ENCODE data around the gene EXTL2. TPM values are rescaled to one million over a fixed set of nuclear protein-coding genes. Genes with fewer than 3 reads are reported as not detected.
A peak's percentile ranks its signal among the peaks of the same experiment; 100 is the strongest.
"Not testable (repeated sequence)": the region's sequence is repeated elsewhere in the genome, so short reads cannot be mapped to it uniquely, and the experiment has no call there.

The EXTL2 gene
- total and polyA plus RNA-seq, 4 donors = 3.6 to 8.7 (median 7.6) TPM

DNA sequence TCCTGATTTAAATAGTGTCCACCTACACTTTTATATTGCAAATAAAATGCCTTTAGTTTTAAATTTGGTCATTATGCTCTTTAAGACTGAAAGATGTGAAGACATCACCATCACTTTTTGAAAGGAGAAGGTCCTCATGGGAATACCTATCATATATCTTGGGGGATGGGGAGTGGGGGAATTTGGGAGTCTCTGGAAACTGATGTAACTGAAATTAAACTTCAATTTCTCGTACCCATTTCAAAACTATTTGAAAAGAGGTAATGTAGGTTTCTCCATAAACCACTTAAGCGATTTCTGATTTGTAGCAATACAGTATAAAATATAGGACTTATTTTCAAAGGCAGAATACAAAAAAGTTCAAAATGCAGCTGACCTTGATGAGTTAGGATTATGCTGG, 924 bp downstream of the EXTL2 start:
- TF ChIP-seq MAX (IDR thresholded peaks at IDR 0.05) (no peak), HNF4G (IDR thresholded peaks at IDR 0.05) (no peak), JUND (IDR thresholded peaks at IDR 0.05) (no peak), FOXA1 (IDR thresholded peaks at IDR 0.05) (no peak)
- Histone ChIP-seq H3K27me3 (ENCODE audit: control insufficient read depth in 4 of 4, insufficient read depth in 4 of 4, low read length in 3 of 4) (no peaks in the 10 kb centered on the region), H3K36me3 (ENCODE audit: control insufficient read depth in 4 of 4, insufficient read depth in 3 of 4, low read depth in 1 of 4, low read length in 3 of 4) (peaks cover 0 to 2% (median 0%) of the 10 kb centered on the region in 4 donors), H3K27ac (ENCODE audit: low read depth in 1 of 2, low read length in 2 of 2) (no peak overlapping the region), H3K4me1 (ENCODE audit: control insufficient read depth in 4 of 4, insufficient read depth in 4 of 4, low read length in 3 of 4) (peaks cover 0 to 17% (median 12%) of the 10 kb centered on the region in 4 donors), H3K4me3 (ENCODE audit: low read depth in 1 of 3, low read length in 3 of 3) (peak overlapping the region in 2 of 3 donors; percentile 20 to 99), H3K9ac (ENCODE audit: low read depth in 1 of 2, low read length in 2 of 2) (no peak overlapping the region), H3K9me3 (ENCODE audit: control insufficient read depth in 4 of 4, low read length in 3 of 4) (peaks cover 0 to 10% (median 3%) of the 10 kb centered on the region in 4 donors)
- 54% methylated on average over 2 of the region's 2 CpGs for WGBS
- no peak for DNase-seq (ENCODE audit: low spot score)

- no peak overlapping the region for H3K9ac ChIP-seq (ENCODE audit: low read depth in 1 of 2, low read length in 2 of 2)
- H3K36me3 ChIP-seq (ENCODE audit: control insufficient read depth in 4 of 4, insufficient read depth in 3 of 4, low read depth in 1 of 4, low read length in 3 of 4) = no peaks in the 10 kb centered on the region
- H3K4me1 ChIP-seq (ENCODE audit: control insufficient read depth in 4 of 4, insufficient read depth in 4 of 4, low read length in 3 of 4) = peaks cover 0 to 17% (median 12%) of the 10 kb centered on the region in 4 donors
- WGBS = 97% methylated on average over 3 of the region's 3 CpGs
- peaks cover 0 to 10% (median 3%) of the 10 kb centered on the region in 4 donors for H3K9me3 ChIP-seq (ENCODE audit: control insufficient read depth in 4 of 4, low read length in 3 of 4)
- H3K27me3 ChIP-seq (ENCODE audit: control insufficient read depth in 4 of 4, insufficient read depth in 4 of 4, low read length in 3 of 4) = no peaks in the 10 kb centered on the region
- TF ChIP-seq GABPA (IDR thresholded peaks at IDR 0.05 in 1 of 2, conservative IDR thresholded peaks at IDR 0.05 in 1 of 2) (no peak), SP1 (IDR thresholded peaks at IDR 0.05) (no peak), CTCF (IDR thresholded peaks at IDR 0.05; ENCODE audit: low read depth, low read length, missing input control) (no peak), RAD21 (IDR thresholded peaks at IDR 0.05) (no peak), ATF3 (IDR thresholded peaks at IDR 0.05) (no peak), JUND (IDR thresholded peaks at IDR 0.05) (no peak), HNF4G (IDR thresholded peaks at IDR 0.05) (no peak), NR2F2 (IDR thresholded peaks at IDR 0.05) (no peak), MAX (IDR thresholded peaks at IDR 0.05) (no peak), FOXA2 (IDR thresholded peaks at IDR 0.05) (no peak), ZBTB33 (IDR thresholded peaks at IDR 0.05) (no peak), FOXA1 (IDR thresholded peaks at IDR 0.05) (no peak), YY1 (IDR thresholded peaks at IDR 0.05) (no peak), RXRA (IDR thresholded peaks at IDR 0.05) (no peak)
- DNase-seq (ENCODE audit: low spot score) = no peak
- no peak overlapping the region for H3K27ac ChIP-seq (ENCODE audit: low read depth in 1 of 2, low read length in 2 of 2)
- no peak overlapping the region for H3K4me3 ChIP-seq (ENCODE audit: low read depth in 1 of 3, low read length in 3 of 3)
Observed at GRCh38 chr1:100892554-100892953, 2.1 kb downstream of the EXTL2 start.

- no peak overlapping the region for H3K9ac ChIP-seq (ENCODE audit: low read depth in 1 of 2, low read length in 2 of 2)
- no peak overlapping the region for H3K27ac ChIP-seq (ENCODE audit: low read depth in 1 of 2, low read length in 2 of 2)
- peaks cover 0 to 2% (median 0%) of the 10 kb centered on the region in 4 donors for H3K36me3 ChIP-seq (ENCODE audit: control insufficient read depth in 4 of 4, insufficient read depth in 3 of 4, low read depth in 1 of 4, low read length in 3 of 4)
- H3K4me1 ChIP-seq (ENCODE audit: control insufficient read depth in 4 of 4, insufficient read depth in 4 of 4, low read length in 3 of 4) = peaks cover 0 to 7% (median 4%) of the 10 kb centered on the region in 4 donors
- DNase-seq (ENCODE audit: low spot score) = no peak
- TF ChIP-seq HNF4G (IDR thresholded peaks at IDR 0.05) = no peak
- TF ChIP-seq JUND (IDR thresholded peaks at IDR 0.05) = no peak
- TF ChIP-seq GABPA (IDR thresholded peaks at IDR 0.05 in 1 of 2, conservative IDR thresholded peaks at IDR 0.05 in 1 of 2) = no peak
- no peak for TF ChIP-seq ZBTB33 (IDR thresholded peaks at IDR 0.05)
- no peak for TF ChIP-seq RAD21 (IDR thresholded peaks at IDR 0.05)
- no peak for TF ChIP-seq EGR1 (IDR thresholded peaks at IDR 0.05; ENCODE audit: low read depth in 2 of 2)
- TF ChIP-seq SP1 (IDR thresholded peaks at IDR 0.05) = no peak
- peaks cover 0 to 10% (median 3%) of the 10 kb centered on the region in 4 donors for H3K9me3 ChIP-seq (ENCODE audit: control insufficient read depth in 4 of 4, low read length in 3 of 4)
- WGBS = 99% methylated on average over 1 of the region's 1 CpG
- no peaks in the 10 kb centered on the region for H3K27me3 ChIP-seq (ENCODE audit: control insufficient read depth in 4 of 4, insufficient read depth in 4 of 4, low read length in 3 of 4)
- no peak overlapping the region for H3K4me3 ChIP-seq (ENCODE audit: low read depth in 1 of 3, low read length in 3 of 3)
Observed at GRCh38 chr1:100891380-100891779, 3.3 kb downstream of the EXTL2 start.

GRCh38 chr1:100889869-100890482, 4.7 kb downstream of the EXTL2 start:
- H3K27me3 ChIP-seq (ENCODE audit: control insufficient read depth in 4 of 4, insufficient read depth in 4 of 4, low read length in 3 of 4); DNase-seq (ENCODE audit: low spot score); H3K27ac ChIP-seq (ENCODE audit: low read depth in 1 of 2, low read length in 2 of 2); H3K4me3 ChIP-seq (ENCODE audit: low read depth in 1 of 3, low read length in 3 of 3); H3K9me3 ChIP-seq (ENCODE audit: control insufficient read depth in 4 of 4, low read length in 3 of 4); H3K4me1 ChIP-seq (ENCODE audit: control insufficient read depth in 4 of 4, insufficient read depth in 4 of 4, low read length in 3 of 4); H3K36me3 ChIP-seq (ENCODE audit: control insufficient read depth in 4 of 4, insufficient read depth in 3 of 4, low read depth in 1 of 4, low read length in 3 of 4); H3K9ac ChIP-seq (ENCODE audit: low read depth in 1 of 2, low read length in 2 of 2): not testable (repeated sequence)
- 98% methylated on average over 2 of the region's 2 CpGs for WGBS

Measured in liver (tissue), 9 donors.